ENCODE data around the gene OPCML. TPM values are rescaled to one million over a fixed set of nuclear protein-coding genes. Genes with fewer than 3 reads are reported as not detected.

Gene OPCML
- total RNA-seq, 4 donors from 2014 or later: 0.33 TPM; not detected in 3

DNA sequence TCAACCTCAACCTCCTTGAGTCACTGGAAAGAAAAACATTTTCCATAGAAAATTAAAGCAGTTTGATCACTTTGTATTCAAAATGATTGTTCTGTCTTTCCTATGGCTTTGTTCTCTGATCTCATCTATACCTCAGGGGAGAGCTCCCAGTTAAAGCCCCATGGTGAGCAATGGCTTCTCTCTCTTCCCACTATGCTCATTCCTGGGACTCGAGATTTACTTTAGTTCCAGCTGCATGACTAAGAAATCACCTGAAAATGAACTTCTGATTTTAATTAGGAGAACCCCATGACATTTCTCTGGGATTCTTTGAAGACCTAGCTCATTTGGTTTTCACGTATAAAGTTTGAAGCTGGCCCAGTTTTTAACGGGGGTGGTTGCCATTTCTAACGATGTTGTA is 921.5 kb downstream of the OPCML start:
- Histone ChIP-seq H3K27ac (no peak overlapping the region), H3K27me3 (no peaks in the 10 kb centered on the region), H3K4me3 (replicated peaks in 1 of 3) (no peak overlapping the region), H3K9me3 (no peaks in the 10 kb centered on the region), H3K36me3 (no peaks in the 10 kb centered on the region), H3K4me1 (peaks cover 3 to 6% of the 10 kb centered on the region in 2 donors)
- intact Hi-C loops (cut with DNase I): no loop called here
- TF ChIP-seq POLR2A (IDR thresholded peaks at IDR 0.05): no peak
- TF ChIP-seq, protein P1, sequence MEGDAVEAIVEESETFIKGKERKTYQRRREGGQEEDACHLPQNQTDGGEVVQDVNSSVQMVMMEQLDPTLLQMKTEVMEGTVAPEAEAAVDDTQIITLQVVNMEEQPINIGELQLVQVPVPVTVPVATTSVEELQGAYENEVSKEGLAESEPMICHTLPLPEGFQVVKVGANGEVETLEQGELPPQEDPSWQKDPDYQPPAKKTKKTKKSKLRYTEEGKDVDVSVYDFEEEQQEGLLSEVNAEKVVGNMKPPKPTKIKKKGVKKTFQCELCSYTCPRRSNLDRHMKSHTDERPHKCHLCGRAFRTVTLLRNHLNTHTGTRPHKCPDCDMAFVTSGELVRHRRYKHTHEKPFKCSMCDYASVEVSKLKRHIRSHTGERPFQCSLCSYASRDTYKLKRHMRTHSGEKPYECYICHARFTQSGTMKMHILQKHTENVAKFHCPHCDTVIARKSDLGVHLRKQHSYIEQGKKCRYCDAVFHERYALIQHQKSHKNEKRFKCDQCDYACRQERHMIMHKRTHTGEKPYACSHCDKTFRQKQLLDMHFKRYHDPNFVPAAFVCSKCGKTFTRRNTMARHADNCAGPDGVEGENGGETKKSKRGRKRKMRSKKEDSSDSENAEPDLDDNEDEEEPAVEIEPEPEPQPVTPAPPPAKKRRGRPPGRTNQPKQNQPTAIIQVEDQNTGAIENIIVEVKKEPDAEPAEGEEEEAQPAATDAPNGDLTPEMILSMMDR (IDR thresholded peaks at IDR 0.05): no peak
- 81 to 86% methylated on average over 4 of the region's 4 CpGs for WGBS, 2 donors
- DNase-seq: no peak

DNA sequence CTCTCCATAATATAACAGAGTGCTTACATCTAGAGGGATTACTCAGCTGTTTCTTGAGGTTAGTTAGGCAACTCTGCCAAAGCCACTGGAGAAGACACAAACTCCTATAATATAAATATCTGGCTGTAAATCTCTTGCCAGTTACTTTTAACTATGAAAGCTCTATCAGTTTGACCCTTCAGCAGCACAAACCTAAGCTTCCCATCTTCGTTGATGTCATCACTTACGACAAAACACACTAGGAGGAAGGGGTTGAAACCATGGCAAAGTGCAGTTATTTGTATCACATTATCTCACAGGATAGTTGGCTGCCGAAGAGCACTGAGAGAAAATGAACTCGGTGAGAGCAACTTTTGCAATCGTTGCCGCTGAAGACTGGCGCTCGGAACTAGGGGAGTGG is 922.1 kb downstream of the OPCML start:
- 92 to 93% methylated on average over 8 of the region's 8 CpGs for WGBS, 2 donors

GRCh38 chr11:132607575-132607974 is 924.7 kb downstream of the OPCML start:
- Histone ChIP-seq H3K27ac (no peak overlapping the region), H3K9me3 (no peaks in the 10 kb centered on the region), H3K4me3 (replicated peaks in 1 of 3) (no peak overlapping the region), H3K27me3 (no peaks in the 10 kb centered on the region), H3K36me3 (no peaks in the 10 kb centered on the region), H3K4me1 (peaks cover 6 to 22% of the 10 kb centered on the region in 2 donors)
- 89 to 92% methylated on average over 2 of the region's 2 CpGs for whole genome bisulfite sequencing, 2 donors
- TF ChIP-seq, protein P1 (IDR thresholded peaks at IDR 0.05): no peak
- TF ChIP-seq POLR2A (IDR thresholded peaks at IDR 0.05): no peak
- DNase-seq: no peak
- intact Hi-C loops (cut with DNase I): no loop called here

More for the DNA sequence above, 922.1 kb downstream of the OPCML start:
- no peak for DNase-seq
- no peak for TF ChIP-seq POLR2A (IDR thresholded peaks at IDR 0.05)
- TF ChIP-seq, protein P1 (IDR thresholded peaks at IDR 0.05): no peak
- Histone ChIP-seq H3K27ac (no peak overlapping the region), H3K36me3 (no peaks in the 10 kb centered on the region), H3K4me1 (peaks cover 3 to 12% of the 10 kb centered on the region in 2 donors), H3K9me3 (no peaks in the 10 kb centered on the region), H3K4me3 (replicated peaks in 1 of 3) (no peak overlapping the region), H3K27me3 (no peaks in the 10 kb centered on the region)
- intact Hi-C loops (cut with DNase I): no loop called here

DNA sequence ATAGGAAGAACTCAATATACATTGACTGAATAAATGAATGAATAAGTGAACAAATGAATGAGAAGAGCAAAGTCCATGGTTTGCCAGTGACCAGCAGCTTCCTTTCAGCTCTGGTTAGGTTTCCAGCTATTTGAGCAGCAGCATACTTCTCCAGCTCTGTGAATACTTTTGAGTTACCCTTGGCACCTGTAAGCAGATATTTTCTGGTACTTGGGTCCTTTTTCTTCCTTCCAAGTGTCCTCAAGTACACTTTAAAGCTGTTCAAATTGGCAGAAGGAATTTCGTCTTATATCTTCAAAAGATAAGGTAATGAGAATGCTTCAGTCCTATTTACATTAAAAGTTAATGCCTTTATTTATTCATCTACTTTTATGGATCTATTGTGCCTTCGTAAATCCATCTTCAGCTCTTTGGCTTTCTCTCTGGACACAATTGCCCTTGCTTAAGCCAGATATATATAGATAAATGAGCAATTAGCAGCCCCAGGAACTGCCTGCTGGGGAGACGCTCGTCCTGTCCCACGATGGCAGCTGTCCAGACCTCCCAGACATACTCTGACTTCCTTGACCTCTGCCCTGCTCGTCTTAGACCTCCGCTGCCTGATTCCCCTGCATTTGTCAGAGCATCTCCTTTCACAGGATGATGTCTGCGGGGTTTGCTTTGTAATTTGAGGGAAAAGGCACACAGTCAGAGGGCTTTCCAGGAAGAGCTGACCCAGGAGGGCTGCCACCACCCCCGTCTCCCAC is 926.3 kb downstream of the OPCML start:
- no peak overlapping the region for H3K4me3 ChIP-seq (replicated peaks in 1 of 3)
- 17% methylated on average over 9 of the region's 9 CpGs for WGBS, 2 donors
- peaks cover 6 to 22% of the 10 kb centered on the region in 2 donors for H3K4me1 ChIP-seq
- H3K27ac ChIP-seq: no peak overlapping the region
- H3K36me3 ChIP-seq: no peaks in the 10 kb centered on the region
- no peaks in the 10 kb centered on the region for H3K9me3 ChIP-seq
- intact Hi-C loops (cut with DNase I): no loop called here
- H3K27me3 ChIP-seq: no peaks in the 10 kb centered on the region
- TF ChIP-seq POLR2A (IDR thresholded peaks at IDR 0.05): no peak
- TF ChIP-seq, protein P1 (IDR thresholded peaks at IDR 0.05): no peak
- peak in 1 of 2 donors; percentile 5 for DNase-seq

GRCh38 chr11:132604431-132604830 is 927.9 kb downstream of the OPCML start:
- TF ChIP-seq, protein P1 (IDR thresholded peaks at IDR 0.05): no peak
- no peak for TF ChIP-seq POLR2A (IDR thresholded peaks at IDR 0.05)
- intact Hi-C loops (cut with DNase I): no loop called here
- no peaks in the 10 kb centered on the region for H3K9me3 ChIP-seq
- H3K4me1 ChIP-seq: peaks cover 6 to 22% of the 10 kb centered on the region in 2 donors
- no peak for DNase-seq
- 45 to 47% methylated on average over 2 of the region's 2 CpGs for WGBS, 2 donors
- no peak overlapping the region for H3K4me3 ChIP-seq (replicated peaks in 1 of 3)
- no peaks in the 10 kb centered on the region for H3K36me3 ChIP-seq
- no peak overlapping the region for H3K27ac ChIP-seq
- H3K27me3 ChIP-seq: no peaks in the 10 kb centered on the region
